TTC549 (cell line): Measurements from ENCODE around the gene ELANE.
"Not testable (repeated sequence)": the region's sequence is repeated elsewhere in the genome, so short reads cannot be mapped to it uniquely, and the experiment has no call there.

Source experiments
- FAIRE-seq: peaks from 2 replicates; lab custom pipeline; 2012; peaks lifted over from hg19 to GRCh38; lab: Jason Lieb, UNC

ELANE gene

GRCh38 chr19:879711-880438 lies 27.8 kb downstream of the ELANE start:
- FAIRE-seq, result no peak

- no peak for FAIRE-seq
These were observed 29.4 kb downstream of the ELANE start for GRCh38 chr19:881385-882071.

GRCh38 chr19:882871-883497 lies 30.9 kb downstream of the ELANE start:
- FAIRE-seq, result no peak

GRCh38 chr19:883661-884211 lies 31.6 kb downstream of the ELANE start:
- no peak for FAIRE-seq

GRCh38 chr19:884420-885211 lies 32.5 kb downstream of the ELANE start:
- no peak for FAIRE-seq

GRCh38 chr19:885536-886224 lies 33.6 kb downstream of the ELANE start:
- FAIRE-seq, result no peak

- FAIRE-seq, result no peak
These were observed 35.0 kb downstream of the ELANE start for GRCh38 chr19:887072-887471.

- no peak for FAIRE-seq
These were observed 35.5 kb downstream of the ELANE start for GRCh38 chr19:887599-887998.

GRCh38 chr19:888581-889385 lies 36.7 kb downstream of the ELANE start:
- FAIRE-seq, result no peak

GRCh38 chr19:889662-890295 lies 37.7 kb downstream of the ELANE start:
- FAIRE-seq, result no peak

GRCh38 chr19:890831-891230 lies 38.7 kb downstream of the ELANE start:
- FAIRE-seq, result no peak

- FAIRE-seq, result not testable (repeated sequence)
These were observed 39.5 kb downstream of the ELANE start for GRCh38 chr19:891421-892200.

GRCh38 chr19:892243-892893 lies 40.3 kb downstream of the ELANE start:
- no peak for FAIRE-seq

- peak; percentile 7 for FAIRE-seq
These were observed 41.0 kb downstream of the ELANE start, which contains the start of the genes MED16 and RNU6-9 for GRCh38 chr19:892894-893689. TSS of gene MED16 (minus strand) at chr19:893187. CDS start at chr19:891131, 2,056 bp downstream. TSS of gene RNU6-9 (plus strand) at chr19:893484.

- no peak for FAIRE-seq
These were observed 44.3 kb downstream of the ELANE start for GRCh38 chr19:896434-896833.

- FAIRE-seq, result no peak
These were observed 44.9 kb downstream of the ELANE start for GRCh38 chr19:896999-897398.

- FAIRE-seq, result no peak
These were observed 45.4 kb downstream of the ELANE start for GRCh38 chr19:897442-898039.

GRCh38 chr19:898663-899062 lies 46.6 kb downstream of the ELANE start:
- FAIRE-seq, result no peak
